Stimulated activated CD4-positive, alpha-beta T cell treated with anti-CD3 and anti-CD28 coated beads, Interleukin-1b, Interleukin-23, amount 100 ng/mL, for 24 hours (primary cell): ENCODE data around the gene C16orf86.

ENCODE experiments used
- DNase-seq, 4 experiments: peaks; one replicate each; pipeline ENCODE4 v3.0.0-alpha.2; 2020; ENCODE audit warnings: low read depth in 4 of 4, low spot score in 1 of 4

C16orf86 gene

DNA sequence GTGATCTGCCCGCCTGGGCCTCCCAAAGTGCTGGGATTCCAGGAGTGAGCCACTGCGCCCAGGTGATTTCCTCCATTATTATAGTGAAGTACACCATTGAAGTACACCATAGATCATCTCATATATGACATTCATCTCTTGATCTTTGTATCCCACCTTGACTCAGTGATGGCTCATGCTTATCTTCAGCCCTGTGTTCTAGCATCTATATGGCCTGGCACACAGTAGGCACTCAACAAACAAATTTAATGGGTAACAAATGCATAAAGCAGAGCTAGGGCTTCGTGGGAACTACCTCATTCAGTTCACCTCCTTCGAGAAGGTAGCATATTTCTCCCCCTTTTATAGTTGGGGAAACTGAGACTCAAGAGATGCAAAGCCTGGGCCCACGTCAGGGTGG is 1.0 kb upstream of the C16orf86 start:
- no peak for DNase-seq

DNA sequence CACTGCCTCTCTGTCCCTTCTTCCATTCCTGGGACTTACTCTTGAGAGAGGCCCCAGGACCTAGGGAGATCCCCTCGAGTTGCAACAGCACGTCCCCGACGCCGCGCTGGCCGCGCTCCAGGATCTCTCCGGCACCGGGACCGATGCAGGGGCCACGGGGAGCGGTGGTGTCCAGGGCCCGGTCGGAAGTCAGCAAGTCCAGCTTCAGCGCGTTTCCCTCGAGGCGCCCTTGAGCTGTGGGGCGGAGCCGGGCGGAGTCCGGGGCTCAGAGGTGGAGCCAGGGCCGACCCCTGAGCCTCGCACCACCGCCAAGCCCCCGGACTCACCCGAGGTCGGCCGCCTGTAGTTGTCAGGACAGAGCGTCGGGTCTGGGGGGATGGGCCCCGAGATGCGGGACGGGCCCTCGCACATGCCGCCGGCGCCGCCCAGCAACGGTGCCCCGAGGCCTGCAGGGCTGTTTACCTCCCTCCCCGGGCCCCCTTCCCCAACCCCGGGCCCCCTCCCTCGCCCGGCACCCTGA is 522 bp upstream of the C16orf86 start:
- DNase-seq, result no peak

- DNase-seq, result no peak
These were observed 821 bp downstream of the C16orf86 start for GRCh38 chr16:67667453-67667816.

- DNase-seq, result peak in 3 of 4 experiments; percentile 53 to 71 (median 66)
These were observed 1.3 kb downstream of the C16orf86 start for GRCh38 chr16:67667817-67668494.

- no peak for DNase-seq
These were observed 2.0 kb downstream of the C16orf86 start for GRCh38 chr16:67668495-67669157.

DNA sequence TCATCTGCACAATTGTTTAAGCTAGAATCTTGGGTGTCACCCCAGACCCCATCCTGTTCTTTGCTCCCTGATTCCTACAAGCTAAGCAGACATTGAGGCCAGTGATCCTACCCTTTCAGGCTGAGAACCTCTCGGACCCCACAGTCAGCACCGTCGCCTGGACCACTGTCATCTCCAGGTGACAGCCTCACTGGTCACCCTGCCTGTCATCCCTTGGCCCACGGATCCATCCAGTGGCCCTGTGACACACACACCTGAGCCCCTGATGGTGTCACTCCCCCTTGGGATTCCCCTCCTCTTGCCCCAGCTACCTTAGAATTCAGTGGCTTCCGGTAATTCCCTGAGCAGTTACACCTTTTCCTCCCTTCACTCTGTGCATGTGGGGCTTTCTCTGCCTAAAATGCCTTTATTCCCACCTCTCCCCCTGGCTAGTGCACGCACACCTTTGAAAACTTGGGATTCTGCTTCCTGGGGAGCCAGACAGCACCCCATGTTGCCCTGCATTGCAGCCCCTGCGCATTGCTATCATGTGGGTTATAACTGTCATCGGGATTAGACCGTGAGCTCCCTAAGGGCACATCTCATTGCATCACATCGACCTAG is 3.0 kb downstream of the C16orf86 start:
- DNase-seq, result no peak

GRCh38 chr16:67672306-67672705 is 5.7 kb downstream of the C16orf86 start:
- DNase-seq, result no peak

GRCh38 chr16:67672739-67673662 is 6.4 kb downstream of the C16orf86 start:
- no peak for DNase-seq

GRCh38 chr16:67673712-67674580 is 7.3 kb downstream of the C16orf86 start:
- no peak for DNase-seq

- DNase-seq, result no peak
These were observed 8.4 kb downstream of the C16orf86 start for GRCh38 chr16:67674851-67675578.

- DNase-seq, result no peak
These were observed 8.9 kb downstream of the C16orf86 start for GRCh38 chr16:67675579-67675935.

DNA sequence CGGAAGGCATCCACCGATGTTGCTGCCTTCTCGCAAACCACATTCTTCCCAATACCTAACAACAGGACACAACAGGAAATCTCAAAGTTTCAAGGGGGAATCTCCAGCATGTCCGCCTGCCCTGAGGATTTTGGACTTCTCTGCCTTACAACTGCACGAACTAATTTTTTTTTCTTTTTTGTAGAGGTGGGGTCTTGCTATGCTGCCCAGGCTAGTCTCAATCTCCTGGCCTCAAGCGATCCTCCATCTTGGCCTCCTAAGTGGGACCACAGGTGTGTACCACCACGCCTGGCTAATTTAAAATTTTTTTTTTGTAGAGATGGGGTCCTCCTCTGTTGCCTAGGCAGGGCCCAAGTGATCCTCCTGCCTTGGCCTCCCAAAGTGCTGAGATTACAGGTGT is 9.4 kb downstream of the C16orf86 start:
- DNase-seq, result no peak

DNA sequence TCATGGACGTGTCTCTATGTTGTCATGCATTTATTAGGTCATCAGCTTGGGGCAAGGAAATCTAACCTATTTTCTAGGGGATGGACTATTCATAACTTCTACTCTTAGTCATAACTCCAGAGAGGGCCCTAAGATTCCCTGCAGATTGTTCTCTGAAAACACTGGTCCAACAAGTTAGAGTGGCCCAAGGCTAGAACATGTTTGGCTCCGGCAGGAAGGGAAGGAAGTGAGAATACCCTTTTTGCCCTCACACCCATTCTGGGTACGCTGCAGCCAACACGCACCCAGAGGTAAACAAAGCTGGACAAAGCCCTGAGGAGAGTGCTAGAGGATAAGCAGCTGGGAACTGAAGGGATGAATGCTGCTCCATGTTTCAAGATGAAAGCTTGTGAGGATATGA is 9.9 kb downstream of the C16orf86 start:
- no peak for DNase-seq

- no peak for DNase-seq
These were observed 10.3 kb downstream of the C16orf86 start for GRCh38 chr16:67676939-67677338.

- DNase-seq, result no peak
These were observed 11.1 kb downstream of the C16orf86 start for GRCh38 chr16:67677712-67678111.

DNA sequence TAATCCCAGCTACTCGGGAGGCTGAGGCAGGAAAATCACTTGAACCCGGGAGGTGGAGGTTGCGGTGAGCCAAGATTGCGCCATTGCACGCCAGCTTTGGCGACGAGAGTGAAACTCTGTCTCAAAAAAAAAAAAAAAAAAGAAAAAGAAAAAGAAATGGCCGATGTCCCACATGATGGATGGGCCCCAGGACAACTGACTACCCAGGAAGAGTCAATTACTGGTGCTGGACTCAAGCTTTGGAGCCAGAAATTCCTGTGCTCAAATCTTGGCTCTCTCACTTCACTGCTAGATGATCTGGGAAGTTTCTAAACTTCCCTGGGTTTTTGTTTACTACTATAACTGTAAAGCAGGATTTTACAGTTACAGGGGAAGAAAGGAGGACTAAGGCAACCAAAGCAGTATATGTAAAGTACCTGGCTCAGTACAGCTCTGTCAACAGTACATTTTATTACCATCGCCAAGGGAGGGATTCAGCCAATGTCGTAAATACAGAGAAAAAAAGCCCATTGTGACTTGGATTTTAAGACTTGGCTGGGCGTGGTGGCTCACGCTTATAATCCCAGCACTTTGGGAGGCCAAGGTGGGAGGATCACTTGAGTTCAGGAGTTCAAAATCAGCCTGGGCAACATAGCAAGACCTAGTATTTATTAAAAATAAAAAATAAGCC is 11.9 kb downstream of the C16orf86 start:
- no peak for DNase-seq

DNA sequence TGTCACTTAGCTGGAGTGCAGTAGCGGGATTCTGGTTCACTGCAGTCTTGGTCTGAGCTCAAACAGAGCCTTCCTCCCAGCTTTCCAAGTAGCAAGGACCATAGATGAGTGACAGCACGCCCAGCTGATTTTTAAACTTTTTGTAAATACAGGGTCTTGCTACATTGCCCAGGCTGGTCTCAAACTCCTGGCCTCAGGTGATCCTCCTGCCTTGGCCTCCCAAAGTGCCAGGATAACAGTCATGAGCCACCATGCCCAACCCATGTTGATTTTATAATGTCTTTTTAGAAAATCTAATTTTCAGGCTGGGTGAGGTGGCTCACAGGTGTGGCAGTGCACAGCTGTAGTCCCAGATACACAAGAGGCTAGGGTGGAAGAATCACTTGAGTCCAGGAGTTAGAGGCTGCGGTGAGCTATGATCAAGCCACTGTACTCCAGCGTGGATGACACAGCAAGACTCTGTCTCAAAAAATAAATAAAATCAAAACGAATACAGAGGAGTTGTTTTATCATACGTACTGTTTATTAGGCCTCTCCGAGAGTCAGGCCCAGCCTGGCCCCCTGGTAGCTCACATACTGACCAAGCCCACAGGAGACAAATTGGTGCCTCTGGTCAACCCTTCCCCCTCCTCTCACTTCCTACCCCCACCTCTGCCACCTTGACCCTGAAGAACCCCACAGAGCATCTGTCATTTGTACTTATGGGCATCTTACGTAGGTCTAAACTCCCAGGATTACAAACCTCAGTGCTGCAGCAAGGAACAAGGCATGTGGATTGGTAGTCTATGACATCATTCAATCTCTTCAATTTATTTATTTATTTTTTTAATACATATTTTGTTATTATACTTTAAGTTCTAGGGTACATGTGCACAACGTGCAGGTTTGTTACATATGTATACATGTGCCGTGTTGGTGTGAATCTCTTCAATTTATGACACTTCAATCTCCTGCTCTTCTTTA is 13.6 kb downstream of the C16orf86 start:
- DNase-seq, result no peak

DNA sequence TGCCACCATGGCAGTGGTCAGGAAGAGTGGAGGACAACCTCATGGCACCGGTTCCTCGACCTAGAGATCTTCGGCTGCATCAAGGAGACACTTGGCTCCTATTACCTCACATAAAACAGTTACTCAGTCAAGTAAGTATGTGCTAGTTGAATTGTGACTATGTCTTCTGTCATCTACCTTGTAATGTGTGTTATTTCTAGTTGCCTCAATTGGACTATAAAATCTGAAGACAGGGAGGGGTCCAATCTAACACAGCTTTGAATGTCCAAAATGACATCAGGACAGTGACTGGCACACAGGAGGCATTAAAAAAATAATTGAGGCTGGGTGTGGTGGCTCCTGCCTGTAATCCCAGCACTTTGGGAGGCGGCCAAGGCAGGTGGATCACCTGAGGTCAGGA is 17.2 kb downstream of the C16orf86 start:
- DNase-seq, result no peak
